HG03025 (cell line): ENCODE data around the gene RUNX2.
"Not testable (repeated sequence)": the region's sequence is repeated elsewhere in the genome, so short reads cannot be mapped to it uniquely, and the experiment has no call there.

Source experiments
- ATAC-seq: cut with Tn5 transposase; IDR thresholded peaks from one replicate; pipeline ENCODE4 v1.9.1; 2021; ENCODE audit warnings: mild to moderate bottlenecking, moderate library complexity; ENCODE audit not compliant: unreplicated experiment, low FRiP score

Gene RUNX2

GRCh38 chr6:45450132-45450531, 122.0 kb downstream of the RUNX2 start:
- no peak for ATAC-seq

DNA sequence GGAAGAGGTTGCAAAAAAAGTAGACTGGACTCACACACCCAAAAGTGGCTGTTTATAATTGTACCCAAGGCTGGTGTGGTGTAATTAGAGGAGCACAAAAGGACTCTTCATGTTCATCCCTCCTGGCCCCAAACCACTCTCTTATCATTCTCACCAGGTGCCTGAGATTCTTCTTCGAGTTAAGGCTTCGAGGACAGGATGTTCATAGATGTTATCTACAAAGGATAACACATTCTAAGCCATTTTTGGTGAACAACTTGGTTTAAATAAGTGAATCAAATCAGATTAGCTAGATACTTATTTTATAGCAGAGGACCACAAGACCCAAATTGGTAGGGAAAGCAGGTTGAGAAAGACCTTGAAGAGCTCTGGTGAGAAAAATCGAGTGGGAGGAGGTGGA, 122.7 kb downstream of the RUNX2 start:
- ATAC-seq = no peak

- no peak for ATAC-seq
Observed at GRCh38 chr6:45454008-45454911, 126.1 kb downstream of the RUNX2 start.

- no peak for ATAC-seq
Observed at GRCh38 chr6:45455408-45455807, 127.3 kb downstream of the RUNX2 start.

DNA sequence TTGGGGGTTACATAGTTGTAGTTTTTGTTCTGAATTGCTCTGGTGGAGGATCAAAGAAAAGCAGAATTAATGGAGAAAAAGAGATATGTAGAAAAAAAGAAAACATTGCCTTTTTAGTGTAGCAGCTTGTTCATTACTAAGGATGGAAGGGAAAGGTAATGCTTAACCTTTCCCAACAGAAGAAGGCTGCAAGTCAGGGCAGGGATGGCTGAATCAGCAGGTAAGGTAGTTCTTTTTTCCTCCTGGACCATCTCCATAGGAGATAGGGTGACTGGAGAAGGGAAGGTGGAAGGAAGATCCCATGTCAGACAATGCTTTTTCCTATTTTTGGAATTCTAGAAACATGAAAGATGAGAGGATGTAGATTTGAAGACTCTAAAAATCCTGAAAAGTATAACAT, 129.0 kb downstream of the RUNX2 start:
- ATAC-seq = no peak

DNA sequence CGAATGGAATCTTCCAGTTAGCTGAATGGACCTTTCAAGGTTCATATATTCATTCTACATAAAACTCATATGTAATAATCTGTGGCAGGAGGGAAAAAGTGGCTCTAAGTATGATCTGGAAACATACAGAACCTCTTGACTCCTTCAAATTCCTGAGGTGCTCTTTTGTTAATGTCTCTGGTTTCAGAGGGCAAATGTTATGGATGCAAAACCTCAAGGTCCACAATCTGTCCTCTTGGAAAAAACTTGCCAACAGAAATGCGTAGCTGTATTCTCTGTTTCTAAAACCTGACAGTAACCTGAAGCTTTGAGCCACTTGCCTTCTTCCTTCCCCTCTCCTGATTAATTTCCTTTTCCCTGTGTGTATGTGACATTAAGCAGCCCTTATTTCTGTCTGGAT, 130.5 kb downstream of the RUNX2 start:
- no peak for ATAC-seq

DNA sequence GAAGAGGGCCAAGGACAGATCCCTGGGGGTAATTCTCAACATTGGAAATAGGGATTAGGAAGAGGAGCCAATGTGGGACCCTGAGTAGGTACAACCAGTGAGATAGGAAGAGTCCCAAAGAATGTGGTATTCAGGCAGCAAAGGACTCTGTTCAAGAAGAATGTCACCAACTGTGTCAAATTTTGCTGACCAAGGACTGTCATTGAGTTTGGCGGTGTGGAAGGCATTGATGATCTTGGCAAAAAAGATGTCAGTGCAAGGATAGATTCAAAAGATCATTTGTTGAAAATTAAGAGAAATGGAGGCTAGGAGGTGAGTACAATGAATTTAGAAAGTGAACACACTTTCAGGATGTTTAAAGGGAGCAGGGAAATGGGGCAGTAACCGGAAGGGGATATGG, 132.0 kb downstream of the RUNX2 start:
- no peak for ATAC-seq

GRCh38 chr6:45461486-45461885, 133.4 kb downstream of the RUNX2 start:
- no peak for ATAC-seq

- no peak for ATAC-seq
Observed at GRCh38 chr6:45462190-45463134, 134.3 kb downstream of the RUNX2 start.

DNA sequence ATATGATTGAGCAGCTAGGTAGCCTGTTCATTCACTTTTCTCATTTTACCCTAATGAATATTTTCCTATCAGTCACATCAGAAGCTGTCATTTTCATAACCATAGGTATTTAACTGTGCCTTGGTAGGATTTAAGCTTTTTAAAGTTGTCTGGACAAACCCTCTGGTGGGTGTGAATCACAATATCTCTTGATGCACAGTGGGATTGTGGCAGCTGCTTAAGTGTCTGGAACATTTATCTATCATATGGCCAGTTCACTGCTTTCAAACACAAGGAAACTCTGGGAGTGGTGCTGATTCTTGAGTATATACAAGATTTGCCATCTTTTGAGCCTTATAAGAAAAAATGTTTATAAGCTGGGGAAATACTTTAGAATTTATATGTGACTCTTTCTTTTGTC, 136.6 kb downstream of the RUNX2 start:
- no peak for ATAC-seq

- no peak for ATAC-seq
Observed at GRCh38 chr6:45466686-45467085, 138.6 kb downstream of the RUNX2 start.

DNA sequence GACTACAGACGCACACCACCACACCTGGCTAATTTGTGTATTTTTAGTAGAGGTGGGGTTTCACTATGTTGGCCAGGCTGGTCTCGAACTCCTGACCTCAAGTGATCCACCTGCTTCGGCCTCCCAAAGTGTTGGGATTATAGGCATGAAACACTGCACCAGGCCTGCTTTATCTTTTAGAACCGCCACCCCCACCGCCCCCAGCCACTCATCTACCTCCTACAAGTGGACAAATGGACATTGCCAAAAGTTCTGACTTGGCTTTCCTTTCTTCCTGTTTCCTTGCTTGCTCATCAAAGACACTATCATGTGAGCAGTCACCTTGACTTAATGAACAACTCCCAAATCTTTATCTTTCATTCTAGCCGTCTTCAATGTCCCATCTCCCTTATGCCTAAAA, 139.3 kb downstream of the RUNX2 start:
- not testable (repeated sequence) for ATAC-seq

DNA sequence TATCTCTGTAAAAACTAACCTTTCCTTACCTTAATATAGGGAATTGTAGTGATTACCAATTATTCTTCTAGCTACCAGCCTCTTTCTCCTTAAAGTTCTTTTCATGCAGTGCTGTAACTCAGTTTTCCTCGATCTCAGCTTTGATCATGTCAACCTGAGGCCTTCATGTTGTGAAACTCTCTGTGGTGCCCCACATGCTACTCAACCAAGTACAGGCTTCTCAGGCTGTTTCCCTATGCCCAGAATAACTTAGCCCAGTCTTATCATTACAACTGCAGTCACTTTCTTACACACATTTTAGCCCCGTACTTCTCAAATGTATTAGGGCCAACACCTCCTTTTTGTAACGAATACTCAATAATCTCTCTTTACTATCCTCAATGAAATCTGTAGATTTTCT, 139.7 kb downstream of the RUNX2 start:
- ATAC-seq = no peak

DNA sequence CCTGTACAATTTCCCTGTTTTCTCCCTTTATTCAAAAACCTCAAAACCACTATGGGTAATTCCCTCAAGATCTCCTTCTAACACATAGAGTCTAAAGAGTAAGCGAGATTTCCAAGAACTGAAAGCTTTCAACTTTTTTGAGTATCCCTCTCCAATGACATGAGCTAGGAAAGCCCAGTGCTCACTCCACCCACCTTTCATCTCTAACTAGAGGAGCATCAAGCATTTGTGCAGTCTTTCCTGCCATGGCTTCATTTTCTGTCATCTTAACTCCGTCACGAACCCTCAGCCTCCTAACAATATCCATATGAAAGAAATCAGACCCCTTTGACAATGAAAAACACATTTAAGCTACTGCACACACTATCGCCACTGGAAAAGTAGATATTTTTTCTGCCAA, 141.5 kb downstream of the RUNX2 start:
- ATAC-seq = no peak

- no peak for ATAC-seq
Observed at GRCh38 chr6:45470131-45470738, 142.1 kb downstream of the RUNX2 start.

DNA sequence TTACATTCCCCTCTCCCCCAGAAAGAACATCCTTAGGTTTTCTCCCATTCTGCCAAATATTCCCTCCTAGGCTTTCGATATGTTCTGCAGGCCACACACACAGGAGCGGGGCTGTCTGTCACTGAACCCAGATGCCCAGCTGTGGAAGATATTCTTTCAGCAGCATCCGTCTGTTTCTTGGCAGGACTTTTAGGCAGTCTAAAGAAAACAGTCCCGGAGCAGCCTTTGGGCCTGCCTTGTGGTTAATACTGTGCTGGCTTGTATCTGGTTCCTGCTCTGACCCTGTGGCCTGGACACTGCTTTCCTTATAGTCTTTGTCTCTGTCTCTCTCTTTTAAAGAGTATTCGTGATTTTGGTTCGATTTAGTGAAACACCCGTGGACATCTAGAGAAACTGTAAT, 144.3 kb downstream of the RUNX2 start:
- no peak for ATAC-seq

- ATAC-seq = no peak
Observed at GRCh38 chr6:45473121-45473993, 145.2 kb downstream of the RUNX2 start.

- ATAC-seq = no peak
Observed at GRCh38 chr6:45474376-45474775, 146.2 kb downstream of the RUNX2 start.

- ATAC-seq = no peak
Observed at GRCh38 chr6:45476341-45476740, 148.2 kb downstream of the RUNX2 start.

GRCh38 chr6:45477278-45477677, 149.1 kb downstream of the RUNX2 start:
- ATAC-seq = no peak
